Measurements from ENCODE around the gene LMNB1. TPM values are rescaled to one million over a fixed set of nuclear protein-coding genes. Genes with fewer than 3 reads are reported as not detected.

LMNB1 gene
- total and polyA plus RNA-seq, 2 of the 13 experiments (the other 11 are each of a cell fraction or from before 2014, with no cell fraction given): 12.5 to 159 TPM

DNA sequence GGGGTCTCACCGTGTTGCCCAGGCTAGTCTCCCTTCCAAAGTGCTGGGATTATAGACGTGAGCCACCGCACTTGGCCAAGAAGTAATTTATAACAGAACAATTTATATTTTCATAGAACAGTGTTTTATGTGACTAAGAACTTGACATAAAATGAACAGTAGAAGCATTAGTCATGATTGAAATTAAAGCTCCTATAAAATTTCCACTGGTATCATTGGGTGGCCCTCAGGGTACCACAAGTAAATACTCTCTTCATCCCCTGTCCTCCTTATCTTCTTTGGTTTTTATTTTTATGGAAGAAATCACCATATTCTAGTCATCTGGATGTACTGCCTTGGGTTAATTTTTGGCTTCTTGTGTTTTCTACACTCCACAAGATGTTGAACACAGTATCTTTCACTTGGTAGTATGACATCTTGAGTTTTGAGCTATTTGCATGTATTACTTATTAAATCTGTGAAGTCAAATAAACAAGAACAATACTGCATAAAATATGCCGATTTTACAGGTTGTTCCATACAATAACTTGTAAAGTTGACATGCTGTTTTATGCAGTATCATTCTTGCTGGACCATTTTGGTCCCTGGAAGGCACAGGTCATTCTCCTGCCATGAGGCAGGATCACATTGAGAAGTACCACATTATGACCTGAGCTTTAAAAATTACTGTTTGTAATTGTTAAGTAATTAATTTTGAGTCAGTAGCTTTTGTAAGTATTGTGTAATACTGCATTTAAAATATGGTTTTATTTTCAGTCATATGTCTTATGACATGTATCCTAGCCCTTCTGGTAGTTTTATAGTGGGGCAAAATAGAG is 24.4 kb downstream of the LMNB1 start:
- no TSS peak for BruUV-seq (replicated peaks)
- Histone ChIP-seq H3K4me1 (ENCODE audit: insufficient read depth, low read length) (peaks cover 2% of the 10 kb centered on the region), H3K36me3 (replicated peaks in 1 of 2; ENCODE audit: control insufficient read depth in 1 of 2, insufficient read depth in 2 of 2, low read length in 2 of 2) (peaks cover 2 to 14% of the 10 kb centered on the region in 2 experiments), H3K79me2 (ENCODE audit: insufficient read depth, low read length) (peaks cover 68% of the 10 kb centered on the region), H4K20me1 (ENCODE audit: insufficient read depth, low read length) (peaks cover 1% of the 10 kb centered on the region; the same call in 1 of the 2 replicates), H3K4me3 (replicated peaks in 1 of 3; ENCODE audit: insufficient read depth in 1 of 3, low read depth in 2 of 3, low read length in 3 of 3) (no peak overlapping the region), H3K27ac (ENCODE audit: extremely low read length, insufficient read depth, low read length) (no peak overlapping the region), H3K4me2 (ENCODE audit: low read depth, low read length) (no peak overlapping the region), H3K9me3 (ENCODE audit: low read length) (no peaks in the 10 kb centered on the region), H2AFZ (ENCODE audit: low read length) (no peak overlapping the region), H3K9ac (ENCODE audit: insufficient read depth, low read depth, low read length) (no peak overlapping the region), H3K27me3 (ENCODE audit: control insufficient read depth in 1 of 2, insufficient read depth in 2 of 2, low read length in 2 of 2) (no peaks in the 10 kb centered on the region)
- intact Hi-C loops (cut with micrococcal nuclease; ENCODE audit: unreplicated experiment) (loop anchor here (5.0 kb wide), 1 partner anchor 124 kb away; no protein-coding TSS in a partner anchor), in situ Hi-C loops (cut with HindIII; ENCODE audit: extremely low pct_ligation_motif_present, low pct_unique_long_range_greater_than_20kb) (loop anchor here (10.0 kb wide), 1 partner anchor 147 kb away; no protein-coding TSS in a partner anchor)
- no peak for DNase-seq (ENCODE audit: low spot score)
- TF ChIP-seq, protein P1, sequence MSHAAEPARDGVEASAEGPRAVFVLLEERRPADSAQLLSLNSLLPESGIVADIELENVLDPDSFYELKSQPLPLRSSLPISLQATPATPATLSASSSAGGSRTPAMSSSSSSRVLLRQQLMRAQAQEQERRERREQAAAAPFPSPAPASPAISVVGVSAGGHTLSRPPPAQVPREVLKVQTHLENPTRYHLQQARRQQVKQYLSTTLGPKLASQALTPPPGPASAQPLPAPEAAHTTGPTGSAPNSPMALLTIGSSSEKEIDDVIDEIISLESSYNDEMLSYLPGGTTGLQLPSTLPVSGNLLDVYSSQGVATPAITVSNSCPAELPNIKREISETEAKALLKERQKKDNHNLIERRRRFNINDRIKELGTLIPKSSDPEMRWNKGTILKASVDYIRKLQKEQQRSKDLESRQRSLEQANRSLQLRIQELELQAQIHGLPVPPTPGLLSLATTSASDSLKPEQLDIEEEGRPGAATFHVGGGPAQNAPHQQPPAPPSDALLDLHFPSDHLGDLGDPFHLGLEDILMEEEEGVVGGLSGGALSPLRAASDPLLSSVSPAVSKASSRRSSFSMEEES (CRISPR knock-in tag; IDR thresholded peaks at IDR 0.05): no peak
- TF ChIP-seq NBN (conservative IDR thresholded peaks at IDR 0.05): no peak
- TF ChIP-seq ZNF180 (CRISPR knock-in tag; IDR thresholded peaks at IDR 0.05; ENCODE audit: borderline replicate concordance, low read depth): no peak
- no peak for TF ChIP-seq IRX3 (CRISPR knock-in tag; IDR thresholded peaks at IDR 0.05; ENCODE audit: borderline replicate concordance, low read depth)
- TF ChIP-seq ZNF225 (CRISPR knock-in tag; IDR thresholded peaks at IDR 0.05): no peak
- TF ChIP-seq CEBPB (IDR thresholded peaks at IDR 0.05; ENCODE audit: borderline replicate concordance, low read depth, low read length): peak; percentile 62; the same call in 1 of the 2 replicates
- no peak for TF ChIP-seq FOXO1 (CRISPR knock-in tag; IDR thresholded peaks at IDR 0.05)
- TF ChIP-seq ZNF777 (CRISPR knock-in tag; IDR thresholded peaks at IDR 0.05): no peak
- no peak for FAIRE-seq
- ChIA-PET POLR2A (no interaction called here), CTCF (ENCODE audit: low intra/inter-chr PET ratio, low total read pairs) (interaction anchor here (1.5 kb wide), 1 partner anchor 145 kb away, joined by 5 read pairs; no protein-coding TSS in a partner anchor)
- WGBS (ENCODE audit: low lambda C conversion rate): 87% methylated on average over 4 of the region's 4 CpGs
- no peak for ATAC-seq
